ENCODE measurements around the gene SLC25A1. TPM values are rescaled to one million over a fixed set of nuclear protein-coding genes. Genes with fewer than 3 reads are reported as not detected.

The SLC25A1 gene
- total RNA-seq, 1 donor from 2014 or later, result 50.3 TPM

DNA sequence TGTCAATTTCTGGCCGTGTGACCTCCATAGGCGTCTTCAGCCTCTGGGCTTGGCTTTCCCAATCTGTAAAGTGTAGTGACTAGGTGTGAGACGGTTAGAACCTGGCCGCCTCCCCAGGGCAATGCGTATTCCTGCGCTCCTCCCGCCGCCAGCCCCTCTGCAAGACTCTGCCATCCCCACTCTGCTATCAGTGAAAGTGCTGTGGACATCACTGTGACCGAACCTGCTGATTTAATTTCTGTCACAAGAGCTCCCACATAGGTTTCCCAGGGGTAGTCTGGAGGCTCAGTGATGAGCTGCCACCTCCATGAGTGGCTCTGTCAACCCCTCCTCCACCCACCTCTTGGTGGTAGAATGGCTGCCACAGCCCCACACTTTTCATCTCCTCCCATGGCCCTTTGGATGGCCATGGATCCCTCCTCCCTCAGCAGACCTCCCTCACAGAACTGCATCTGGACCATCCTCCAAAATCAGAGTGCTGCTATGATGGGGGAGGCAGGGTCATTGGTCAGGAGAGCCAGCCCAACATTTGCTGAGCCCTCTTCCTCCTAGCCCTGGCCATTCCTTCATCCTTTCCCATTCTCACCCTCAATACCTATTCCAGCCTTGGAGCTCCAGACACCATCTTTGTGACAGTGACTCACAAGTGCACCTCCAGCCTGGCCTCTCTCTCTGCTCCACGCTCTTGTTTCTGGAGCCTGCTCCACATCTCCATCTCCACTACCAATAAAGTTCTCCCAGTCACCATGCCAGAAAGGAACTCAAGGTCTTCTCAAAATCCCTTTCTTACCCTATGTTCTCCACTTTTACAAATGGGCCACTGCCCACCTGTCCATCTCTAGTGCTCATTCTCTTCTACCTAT, 27.0 kb downstream of the SLC25A1 start:
- Histone ChIP-seq H3K9me3 (no peaks in the 10 kb centered on the region), H3K4me1 (peaks cover 7% of the 10 kb centered on the region), H3K36me3 (no peaks in the 10 kb centered on the region), H3K4me3 (no peak overlapping the region), H3K27me3 (ENCODE audit: low read depth) (peaks cover 64% of the 10 kb centered on the region), H3K27ac (no peak overlapping the region)
- DNase-seq, result no peak
- TF ChIP-seq, protein P1, sequence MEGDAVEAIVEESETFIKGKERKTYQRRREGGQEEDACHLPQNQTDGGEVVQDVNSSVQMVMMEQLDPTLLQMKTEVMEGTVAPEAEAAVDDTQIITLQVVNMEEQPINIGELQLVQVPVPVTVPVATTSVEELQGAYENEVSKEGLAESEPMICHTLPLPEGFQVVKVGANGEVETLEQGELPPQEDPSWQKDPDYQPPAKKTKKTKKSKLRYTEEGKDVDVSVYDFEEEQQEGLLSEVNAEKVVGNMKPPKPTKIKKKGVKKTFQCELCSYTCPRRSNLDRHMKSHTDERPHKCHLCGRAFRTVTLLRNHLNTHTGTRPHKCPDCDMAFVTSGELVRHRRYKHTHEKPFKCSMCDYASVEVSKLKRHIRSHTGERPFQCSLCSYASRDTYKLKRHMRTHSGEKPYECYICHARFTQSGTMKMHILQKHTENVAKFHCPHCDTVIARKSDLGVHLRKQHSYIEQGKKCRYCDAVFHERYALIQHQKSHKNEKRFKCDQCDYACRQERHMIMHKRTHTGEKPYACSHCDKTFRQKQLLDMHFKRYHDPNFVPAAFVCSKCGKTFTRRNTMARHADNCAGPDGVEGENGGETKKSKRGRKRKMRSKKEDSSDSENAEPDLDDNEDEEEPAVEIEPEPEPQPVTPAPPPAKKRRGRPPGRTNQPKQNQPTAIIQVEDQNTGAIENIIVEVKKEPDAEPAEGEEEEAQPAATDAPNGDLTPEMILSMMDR (IDR thresholded peaks at IDR 0.05), result no peak
- no peak for ATAC-seq
- intact Hi-C loops (cut with DNase I), result no loop called here

DNA sequence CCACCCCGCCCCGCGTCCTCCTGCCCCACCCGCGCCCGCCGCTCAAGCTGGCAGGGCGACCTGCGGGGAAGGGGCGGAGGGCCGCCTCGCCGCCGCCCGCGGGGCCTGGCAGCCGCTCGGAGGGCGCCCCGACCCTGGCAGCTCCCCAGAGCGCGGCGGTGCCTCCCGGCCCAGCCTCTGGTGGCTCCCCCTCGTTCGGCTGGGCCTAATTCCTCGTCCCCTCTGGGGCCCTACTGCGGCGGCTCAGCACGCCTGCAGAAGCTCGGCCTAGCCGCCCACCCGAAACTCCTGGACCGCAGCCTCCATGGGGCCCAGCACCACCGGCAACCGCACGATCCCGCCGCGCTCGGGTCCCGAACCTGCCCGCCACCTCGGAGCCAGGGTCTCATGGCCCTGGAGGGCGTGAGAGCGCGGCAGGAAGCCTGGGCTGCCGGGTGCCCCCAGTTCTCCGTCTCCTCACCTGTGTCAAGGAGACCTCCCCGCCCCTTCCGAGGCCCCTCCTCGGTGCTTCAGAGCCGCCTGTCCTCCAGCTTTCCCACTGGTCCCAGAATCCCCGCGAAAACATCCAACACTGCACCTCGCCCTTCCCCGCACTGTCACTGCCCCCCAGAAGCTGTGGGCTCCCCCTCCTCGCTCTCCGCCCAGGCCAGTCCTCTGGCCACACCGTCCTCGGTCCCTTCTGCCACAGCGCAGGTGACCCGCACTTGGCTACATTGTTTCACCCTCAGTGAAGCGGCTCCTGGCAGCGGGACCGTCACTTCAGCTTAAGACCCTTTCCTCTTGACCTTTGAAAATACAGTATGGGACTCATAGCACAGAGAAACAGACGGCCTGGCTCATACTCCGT, 27.8 kb downstream of the SLC25A1 start:
- Histone ChIP-seq H3K27ac (no peak overlapping the region), H3K4me3 (no peak overlapping the region), H3K36me3 (no peaks in the 10 kb centered on the region), H3K9me3 (no peaks in the 10 kb centered on the region), H3K27me3 (ENCODE audit: low read depth) (peaks cover 64% of the 10 kb centered on the region), H3K4me1 (peaks cover 7% of the 10 kb centered on the region)
- intact Hi-C loops (cut with DNase I), result no loop called here
- no peak for ATAC-seq
- no peak for DNase-seq
- TF ChIP-seq, protein P1 (IDR thresholded peaks at IDR 0.05), result no peak

DNA sequence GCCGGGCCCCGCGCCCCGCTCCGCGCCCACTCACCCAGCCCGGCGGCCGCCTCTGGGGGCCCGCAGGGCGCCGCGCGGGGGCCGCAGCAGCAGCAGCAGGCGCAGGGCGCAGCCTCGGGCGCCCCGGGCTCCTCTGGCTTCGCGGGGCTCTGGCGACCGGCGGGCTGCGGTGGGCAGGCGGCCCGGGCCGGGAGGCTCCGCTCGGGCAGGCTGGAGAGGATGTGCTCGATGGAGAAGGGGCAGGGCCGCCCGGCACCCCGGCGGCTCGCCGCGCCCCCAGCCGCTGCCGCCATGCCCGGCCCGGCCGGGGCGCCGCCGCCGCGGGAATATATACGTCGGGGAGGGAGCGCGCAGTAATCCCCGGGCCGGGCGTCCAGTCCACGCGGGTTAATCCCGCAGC, 28.5 kb downstream of the SLC25A1 start, which contains the start of gene GSC2:
TSS of gene GSC2 (minus strand) at position 302 of the 400 bp plus-strand sequence. CDS start at position 293, 9 bp downstream.
- Histone ChIP-seq H3K36me3 (no peaks in the 10 kb centered on the region), H3K27ac (no peak within 1 kb of the TSS), H3K4me1 (peaks cover 7% of the 10 kb centered on the region), H3K27me3 (ENCODE audit: low read depth) (peaks cover 64% of the 10 kb centered on the region), H3K4me3 (peak within 1 kb of the TSS; percentile 36), H3K9me3 (no peaks in the 10 kb centered on the region)
- TF ChIP-seq, protein P1 (IDR thresholded peaks at IDR 0.05), result no peak
- DNase-seq, result no peak
- intact Hi-C loops (cut with DNase I), result no loop called here
- ATAC-seq, result no peak

DNA sequence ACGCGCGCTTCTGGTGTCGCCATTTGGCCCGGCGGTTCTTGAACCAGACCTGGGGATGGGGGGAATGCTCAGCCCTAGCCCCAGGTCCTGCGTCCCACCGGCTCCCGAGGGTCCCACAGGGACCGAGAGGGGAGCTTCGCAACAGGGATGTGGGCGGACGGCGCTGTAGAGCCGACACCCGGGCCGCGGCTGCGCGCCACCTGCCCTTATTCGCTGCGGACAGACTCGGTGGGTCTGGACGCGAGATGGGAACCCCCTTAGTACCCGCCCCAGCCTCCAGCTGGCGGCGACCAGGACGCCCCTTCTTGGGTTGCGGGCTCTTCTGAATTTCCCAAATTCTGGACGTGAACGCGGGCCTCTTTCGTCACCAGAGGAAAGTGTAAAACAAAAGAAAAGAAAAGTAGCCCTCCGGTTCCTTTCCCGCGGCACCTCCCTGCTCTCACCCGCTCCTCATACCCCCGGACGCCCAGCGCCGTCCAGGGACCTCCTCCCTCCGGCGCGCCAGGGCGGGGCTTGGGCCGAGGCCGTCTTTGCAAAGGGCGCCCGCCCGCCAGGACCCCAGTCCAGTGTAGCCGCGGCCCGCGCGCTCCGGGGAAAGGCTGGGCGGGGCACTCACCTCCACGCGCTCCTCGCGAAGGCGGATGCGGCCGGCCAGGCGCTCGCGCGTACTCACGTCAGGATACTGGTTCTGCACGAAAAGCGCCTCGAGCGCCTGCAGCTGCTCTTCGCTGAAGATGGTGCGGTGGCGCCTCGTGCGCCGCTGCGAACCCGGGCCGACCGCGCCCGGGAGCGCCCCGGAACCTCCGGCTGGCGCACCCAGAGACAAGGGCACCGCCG, 29.3 kb downstream of the SLC25A1 start:
- Histone ChIP-seq H3K27ac (no peak overlapping the region), H3K27me3 (ENCODE audit: low read depth) (peaks cover 64% of the 10 kb centered on the region), H3K9me3 (no peaks in the 10 kb centered on the region), H3K4me3 (peak overlapping the region; percentile 36), H3K36me3 (no peaks in the 10 kb centered on the region), H3K4me1 (peaks cover 7% of the 10 kb centered on the region)
- intact Hi-C loops (cut with DNase I), result no loop called here
- TF ChIP-seq, protein P1 (IDR thresholded peaks at IDR 0.05), result no peak
- ATAC-seq, result no peak
- no peak for DNase-seq

Measured in lower lobe of right lung (tissue), 2 donors.